Upper lobe of left lung (tissue), 4 donors: ENCODE measurements around the gene TSPEAR.

Experiments used
- EP300 ChIP-seq, 4 donors: sonication (generic); formaldehyde crosslinking; IDR thresholded peaks; one replicate each; pipeline ENCODE4 v1.5.1; 2017; ENCODE audit warnings: antibody characterized with exemption in 4 of 4, control low read depth in 2 of 4
- POLR2A ChIP-seq, 4 donors: fragments of 450-650 bp; IDR thresholded peaks; one replicate each; pipeline ENCODE4 v1.5.1; 2016 to 2017; ENCODE audit warnings: antibody characterized with exemption in 4 of 4, mild to moderate bottlenecking in 2 of 4
- TF ChIP-seq, protein P1 (sequence below), 6 experiments: fragments of 450-650 bp in 4 of 6; fragments of 200-600 bp in 2 of 6; sonication (generic) in 2 of 6; IDR thresholded peaks; one replicate each; pipeline ENCODE4 v1.5.1; 2016 to 2019; ENCODE audit warnings: antibody characterized with exemption in 6 of 6

GRCh38 chr21:44757731-44758130 is 46.4 kb upstream of the TSPEAR start:
- TF ChIP-seq, protein P1, sequence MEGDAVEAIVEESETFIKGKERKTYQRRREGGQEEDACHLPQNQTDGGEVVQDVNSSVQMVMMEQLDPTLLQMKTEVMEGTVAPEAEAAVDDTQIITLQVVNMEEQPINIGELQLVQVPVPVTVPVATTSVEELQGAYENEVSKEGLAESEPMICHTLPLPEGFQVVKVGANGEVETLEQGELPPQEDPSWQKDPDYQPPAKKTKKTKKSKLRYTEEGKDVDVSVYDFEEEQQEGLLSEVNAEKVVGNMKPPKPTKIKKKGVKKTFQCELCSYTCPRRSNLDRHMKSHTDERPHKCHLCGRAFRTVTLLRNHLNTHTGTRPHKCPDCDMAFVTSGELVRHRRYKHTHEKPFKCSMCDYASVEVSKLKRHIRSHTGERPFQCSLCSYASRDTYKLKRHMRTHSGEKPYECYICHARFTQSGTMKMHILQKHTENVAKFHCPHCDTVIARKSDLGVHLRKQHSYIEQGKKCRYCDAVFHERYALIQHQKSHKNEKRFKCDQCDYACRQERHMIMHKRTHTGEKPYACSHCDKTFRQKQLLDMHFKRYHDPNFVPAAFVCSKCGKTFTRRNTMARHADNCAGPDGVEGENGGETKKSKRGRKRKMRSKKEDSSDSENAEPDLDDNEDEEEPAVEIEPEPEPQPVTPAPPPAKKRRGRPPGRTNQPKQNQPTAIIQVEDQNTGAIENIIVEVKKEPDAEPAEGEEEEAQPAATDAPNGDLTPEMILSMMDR (IDR thresholded peaks at IDR 0.05), result no peak
- TF ChIP-seq POLR2A (IDR thresholded peaks at IDR 0.05) (no peak), EP300 (IDR thresholded peaks at IDR 0.05) (no peak)
